GM19463 (cell line): ENCODE measurements around the gene DPF3.

Experiments
- ATAC-seq: cut with Tn5 transposase; IDR thresholded peaks from one replicate; pipeline ENCODE4 v1.9.1; 2021; ENCODE audit warnings: mild to moderate bottlenecking, moderate library complexity; ENCODE audit not compliant: unreplicated experiment

Gene DPF3

GRCh38 chr14:72652179-72652578 lies 241.7 kb downstream of the DPF3 start:
- no peak for ATAC-seq

GRCh38 chr14:72651714-72652113 lies 242.2 kb downstream of the DPF3 start:
- no peak for ATAC-seq

- no peak for ATAC-seq
Measured at GRCh38 chr14:72651081-72651480, 242.8 kb downstream of the DPF3 start.

DNA sequence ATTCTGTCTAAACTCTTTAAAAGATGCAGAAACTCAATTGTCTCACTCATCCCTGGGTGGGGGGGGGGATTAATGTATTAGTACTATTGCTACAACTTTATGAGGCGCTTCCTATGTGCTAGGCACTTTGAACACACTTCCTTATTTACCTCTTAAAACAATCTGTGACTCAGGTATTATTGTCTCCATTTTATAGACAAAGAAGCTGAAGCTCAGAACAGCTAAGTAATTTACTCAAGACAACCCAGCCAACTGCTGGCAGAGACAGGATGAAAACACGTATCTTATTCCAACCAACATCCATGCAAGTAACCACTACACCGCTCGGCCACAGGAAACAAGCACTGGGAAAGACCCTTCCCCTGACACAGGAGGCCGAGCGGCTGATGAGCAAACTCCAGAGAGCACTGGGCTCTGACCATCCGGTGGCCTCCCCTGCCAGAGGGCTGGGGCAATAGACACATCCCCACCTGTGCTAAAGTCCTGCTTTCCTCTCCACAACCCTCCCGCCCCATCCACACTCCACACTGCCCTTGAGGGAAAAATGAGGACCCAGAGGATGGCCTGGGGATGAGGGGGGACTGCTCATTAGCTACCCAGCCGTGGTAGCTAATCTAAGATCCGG lies 244.2 kb downstream of the DPF3 start:
- ATAC-seq = no peak

DNA sequence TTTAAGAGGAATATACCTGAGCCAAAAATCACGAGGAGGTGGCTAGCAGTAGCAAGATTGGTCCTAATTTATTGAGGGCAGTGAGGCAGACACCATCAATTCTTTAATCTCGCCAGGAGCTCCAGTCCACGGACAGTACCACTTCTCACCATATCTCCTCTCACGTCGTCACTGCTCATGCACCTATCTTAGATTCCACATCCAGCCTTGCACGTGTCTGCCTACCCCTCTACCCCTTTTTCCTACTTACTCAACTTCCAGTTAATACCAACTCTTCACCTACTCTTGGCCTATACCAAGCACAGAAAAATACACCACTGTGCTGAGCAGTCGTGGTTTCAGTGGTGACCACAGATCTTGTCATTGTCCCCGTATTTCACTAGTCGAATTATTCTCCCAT lies 246.1 kb downstream of the DPF3 start:
- ATAC-seq = no peak

GRCh38 chr14:72646861-72647528 lies 246.9 kb downstream of the DPF3 start:
- no peak for ATAC-seq

DNA sequence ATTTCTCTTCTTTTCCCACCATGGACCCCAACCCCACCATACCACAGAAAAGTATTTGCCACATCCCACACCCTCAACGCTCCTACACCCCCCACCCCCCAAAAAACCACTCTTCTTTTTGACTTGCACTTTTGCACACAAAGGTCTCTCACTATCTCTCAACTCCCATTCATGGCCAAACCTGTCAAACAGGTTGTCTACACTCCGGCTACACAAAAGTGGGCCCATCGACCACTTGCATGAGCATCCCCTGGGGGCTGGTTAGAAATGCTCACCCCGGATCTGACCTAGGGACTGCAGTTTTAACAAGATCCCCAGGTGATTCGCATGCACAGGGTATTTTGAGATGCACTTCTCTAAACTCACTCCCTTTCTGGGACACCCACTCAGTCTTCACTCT lies 248.2 kb downstream of the DPF3 start:
- no peak for ATAC-seq

DNA sequence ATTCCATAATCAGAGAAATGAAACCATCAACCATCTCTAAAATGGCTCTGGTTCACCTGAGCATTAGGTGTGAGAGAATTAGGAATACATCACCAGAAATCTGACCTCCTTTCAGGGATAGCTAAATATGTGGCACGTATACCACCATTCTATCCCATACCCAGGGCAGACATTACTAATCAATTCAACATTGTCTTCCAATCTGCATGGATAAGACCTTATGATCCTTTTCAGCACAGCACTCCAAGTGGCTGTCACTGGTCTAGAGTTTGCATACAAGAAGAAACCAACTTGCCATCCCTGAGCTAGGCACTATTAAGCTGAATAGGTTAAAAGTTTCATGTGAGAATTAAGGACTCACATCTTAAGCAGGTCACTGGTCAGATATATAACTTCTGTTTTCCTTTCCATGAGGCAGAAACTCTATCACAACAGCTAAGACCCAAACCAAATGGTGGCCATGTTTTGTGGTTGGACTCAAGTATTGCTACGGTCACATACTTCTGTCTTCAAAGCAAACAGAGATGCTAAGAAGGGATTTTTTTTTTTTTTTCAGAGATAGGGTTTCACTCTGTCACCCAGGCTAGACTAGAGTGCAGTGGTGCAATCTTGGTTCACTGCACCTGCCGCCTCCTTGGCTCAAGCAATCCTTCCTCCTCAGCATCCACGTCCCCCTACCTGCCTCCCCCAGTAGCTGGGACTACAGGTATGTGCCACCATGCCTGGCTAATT lies 249.0 kb downstream of the DPF3 start:
- no peak for ATAC-seq

DNA sequence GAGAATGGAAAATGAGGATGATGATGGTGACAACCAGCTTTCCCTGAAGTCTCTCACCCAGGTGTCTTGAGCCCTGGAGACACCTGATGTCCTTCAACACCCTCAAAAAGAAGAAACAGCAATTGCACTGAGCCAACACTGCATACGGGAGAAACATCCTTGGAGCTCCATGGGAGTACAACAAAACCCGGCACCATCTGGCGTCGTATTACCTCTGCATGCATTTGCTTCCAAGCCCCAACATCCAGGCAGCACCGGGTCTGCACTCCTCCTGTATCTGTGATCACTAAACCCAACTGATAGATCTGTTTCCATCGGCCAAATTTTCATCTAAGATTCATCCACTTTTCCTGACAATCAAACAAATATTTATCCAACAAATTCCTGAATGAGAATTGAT lies 249.9 kb downstream of the DPF3 start:
- ATAC-seq = no peak

GRCh38 chr14:72643317-72643801 lies 250.5 kb downstream of the DPF3 start:
- no peak for ATAC-seq

DNA sequence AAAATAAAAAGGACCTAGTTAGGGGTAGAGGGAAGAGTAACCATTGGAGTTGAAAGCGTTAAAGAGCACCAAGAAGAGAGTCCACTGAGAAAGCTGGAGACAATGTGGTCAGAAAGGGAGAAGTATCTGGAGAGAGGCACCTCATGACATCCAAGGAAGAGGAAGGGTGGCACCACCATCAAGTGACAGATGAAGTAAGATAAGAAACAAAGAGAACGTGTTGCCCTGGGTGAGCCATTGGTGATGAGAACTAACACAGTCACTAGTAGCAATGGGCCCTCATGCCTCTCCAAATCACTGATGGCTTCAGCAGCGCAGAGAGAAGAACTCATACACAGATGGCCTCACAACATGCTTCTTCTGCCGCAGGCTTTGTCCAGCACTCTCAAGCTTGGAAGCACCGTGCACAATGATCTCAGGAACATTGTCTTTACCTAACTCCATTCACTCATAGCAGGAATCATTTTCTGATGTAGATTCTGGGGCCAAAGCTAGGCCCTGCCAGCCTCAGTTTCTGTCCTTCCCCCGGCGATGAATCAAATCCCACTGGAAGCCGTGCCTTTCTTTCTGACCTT lies 252.9 kb downstream of the DPF3 start:
- ATAC-seq = no peak

DNA sequence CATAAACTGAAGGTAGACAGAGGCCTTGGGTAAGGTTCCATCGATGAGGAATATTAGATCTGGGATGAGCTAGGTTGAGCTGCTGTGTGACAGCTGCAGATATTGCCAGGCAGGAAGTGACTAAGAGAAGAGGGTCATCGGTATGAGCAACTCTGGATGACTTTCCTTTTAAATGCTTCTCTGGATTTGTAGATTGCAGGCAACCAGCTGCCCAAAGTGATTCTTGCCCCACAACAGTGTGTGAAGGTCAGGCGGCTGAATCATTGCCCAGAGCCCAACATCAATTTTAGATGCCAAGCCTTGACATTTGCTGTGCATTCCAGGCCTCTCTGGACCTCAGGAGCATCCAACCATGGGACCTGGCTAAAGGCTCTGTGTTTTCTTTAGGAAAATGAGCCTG lies 255.9 kb downstream of the DPF3 start:
- ATAC-seq = no peak

GRCh38 chr14:72636871-72637270 lies 257.0 kb downstream of the DPF3 start:
- no peak for ATAC-seq

- ATAC-seq = no peak
Measured at GRCh38 chr14:72636094-72636493, 257.8 kb downstream of the DPF3 start.

- ATAC-seq = no peak
Measured at GRCh38 chr14:72634691-72635616, 258.9 kb downstream of the DPF3 start.

DNA sequence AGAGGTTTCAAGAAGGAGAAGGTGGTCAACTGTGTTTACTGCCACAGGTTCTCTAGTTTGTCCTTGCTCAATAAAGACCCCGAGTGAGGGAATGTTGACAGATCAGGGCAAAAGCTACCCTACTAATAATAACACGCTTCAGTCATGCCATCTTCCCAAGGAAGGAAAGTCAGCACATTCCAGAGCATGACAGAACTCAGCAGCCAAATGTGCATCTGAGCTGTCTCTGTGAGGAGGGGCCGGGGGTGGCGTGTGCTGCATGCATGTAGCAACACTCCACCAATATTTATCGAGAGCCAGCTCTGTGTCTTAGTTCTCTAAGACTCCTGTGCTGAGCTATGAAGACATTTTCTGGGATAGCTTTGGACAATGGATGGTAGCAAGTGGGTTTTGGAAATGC lies 260.4 kb downstream of the DPF3 start:
- no peak for ATAC-seq

GRCh38 chr14:72632727-72633126 lies 261.2 kb downstream of the DPF3 start:
- no peak for ATAC-seq

DNA sequence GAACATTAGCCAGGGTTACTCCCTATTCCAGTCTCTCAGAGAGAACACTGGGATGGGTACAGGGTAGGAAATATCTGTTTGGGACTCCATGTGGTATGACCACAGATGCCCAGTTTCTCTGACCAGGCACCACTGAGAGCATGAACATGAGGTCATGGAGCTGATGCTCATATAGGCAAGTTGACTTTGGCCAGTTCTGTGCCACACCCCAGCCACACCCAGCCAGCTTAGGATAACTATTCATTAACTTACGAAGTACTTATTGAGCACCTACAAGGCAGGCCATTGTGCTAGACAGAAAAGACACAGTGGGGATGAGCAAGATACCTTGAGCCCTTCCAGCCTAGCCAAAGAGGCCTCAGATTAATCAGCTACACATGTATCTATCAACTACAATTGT lies 262.5 kb downstream of the DPF3 start:
- no peak for ATAC-seq

DNA sequence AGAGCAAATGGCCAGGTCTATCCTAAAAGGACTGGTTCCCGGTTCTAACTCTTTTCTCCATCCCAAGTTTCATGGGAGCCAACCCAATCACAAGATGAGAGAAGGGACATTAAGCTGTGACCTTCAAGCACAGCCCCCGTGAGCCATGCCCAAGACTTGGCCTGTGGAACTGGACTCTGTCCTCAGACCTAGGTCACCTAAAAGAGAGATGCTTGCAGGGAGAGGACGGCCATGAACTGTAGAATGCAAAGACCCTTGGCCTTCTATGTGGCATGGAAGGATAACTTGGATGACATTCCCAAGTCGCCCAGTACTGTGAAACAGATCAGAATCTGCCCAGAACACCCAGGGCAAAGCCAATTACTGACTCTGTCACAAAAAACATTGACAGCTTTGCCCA lies 263.5 kb downstream of the DPF3 start:
- no peak for ATAC-seq

DNA sequence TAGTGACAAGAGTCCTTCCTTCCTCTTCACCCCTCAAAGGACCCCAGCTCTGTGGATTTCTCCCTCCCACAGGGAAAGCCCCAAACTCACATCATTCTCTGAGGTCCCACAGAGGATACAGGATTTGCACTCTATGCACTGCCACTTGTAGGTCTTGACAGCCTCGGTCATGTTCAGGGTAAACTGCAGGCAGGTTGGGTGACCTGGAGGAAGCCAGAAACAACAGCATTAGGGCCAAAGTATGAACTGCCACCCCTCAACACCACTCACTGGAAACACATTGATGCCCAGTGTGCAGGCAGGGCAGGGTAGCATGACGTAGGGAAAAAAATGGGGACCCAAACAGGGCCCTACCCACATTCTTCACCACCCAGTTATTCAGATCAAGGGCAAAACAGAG lies 264.4 kb downstream of the DPF3 start:
- ATAC-seq = no peak

DNA sequence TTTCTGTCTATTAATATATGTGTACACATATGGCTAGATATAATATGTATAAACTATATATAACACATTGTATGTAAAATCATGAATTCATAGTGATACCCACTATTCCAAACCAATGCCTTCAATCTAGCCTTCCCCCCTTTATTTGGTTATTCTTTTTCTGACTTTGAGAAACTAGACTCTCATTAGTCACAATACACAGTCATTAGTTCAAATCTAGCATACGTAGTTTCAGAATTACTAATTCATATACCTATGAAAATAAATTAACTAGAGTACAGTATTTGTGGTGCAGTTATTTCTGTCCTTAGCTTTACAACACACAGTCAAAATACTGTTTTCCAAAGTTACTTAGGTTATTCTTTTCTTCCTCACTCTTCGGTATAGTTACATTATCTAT lies 268.2 kb downstream of the DPF3 start:
- ATAC-seq = no peak
